AG08396 (cell line): ENCODE data around the gene ZNF385C.
A peak's percentile ranks its signal among the peaks of the same experiment; 100 is the strongest.

ENCODE experiments used
- DNase-seq: peaks from one replicate; pipeline ENCODE4 v3.0.0; 2012; ENCODE audit warnings: low spot score, mixed read lengths

Gene ZNF385C

GRCh38 chr17:42107597-42108576, 9.6 kb upstream of the ZNF385C start:
- DNase-seq = peak; percentile 70

GRCh38 chr17:42107124-42107523, 8.9 kb upstream of the ZNF385C start:
- no peak for DNase-seq

- no peak for DNase-seq
These were observed 7.7 kb upstream of the ZNF385C start for GRCh38 chr17:42106009-42106408.

DNA sequence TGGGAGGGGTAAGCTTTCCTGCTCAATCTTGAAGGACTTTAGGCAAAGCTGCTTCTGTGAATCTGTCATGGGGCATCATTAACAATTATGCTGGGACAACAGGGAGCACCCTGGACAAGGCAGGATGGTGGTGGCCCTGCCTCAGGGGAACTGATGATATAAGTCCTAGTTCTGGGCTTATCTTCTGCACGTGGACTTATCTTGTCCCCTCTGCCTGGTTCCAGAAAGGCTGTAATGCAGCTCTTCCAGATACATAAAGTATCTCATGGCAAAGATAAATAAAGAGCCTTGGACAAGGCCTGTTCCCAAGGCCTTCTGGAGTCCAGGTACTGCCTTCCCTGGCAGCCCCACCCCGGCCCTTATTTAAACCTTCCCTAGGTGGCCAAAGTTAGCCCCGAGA, 6.0 kb upstream of the ZNF385C start:
- DNase-seq = no peak

- DNase-seq = no peak
These were observed 5.1 kb upstream of the ZNF385C start for GRCh38 chr17:42103221-42103954.

DNA sequence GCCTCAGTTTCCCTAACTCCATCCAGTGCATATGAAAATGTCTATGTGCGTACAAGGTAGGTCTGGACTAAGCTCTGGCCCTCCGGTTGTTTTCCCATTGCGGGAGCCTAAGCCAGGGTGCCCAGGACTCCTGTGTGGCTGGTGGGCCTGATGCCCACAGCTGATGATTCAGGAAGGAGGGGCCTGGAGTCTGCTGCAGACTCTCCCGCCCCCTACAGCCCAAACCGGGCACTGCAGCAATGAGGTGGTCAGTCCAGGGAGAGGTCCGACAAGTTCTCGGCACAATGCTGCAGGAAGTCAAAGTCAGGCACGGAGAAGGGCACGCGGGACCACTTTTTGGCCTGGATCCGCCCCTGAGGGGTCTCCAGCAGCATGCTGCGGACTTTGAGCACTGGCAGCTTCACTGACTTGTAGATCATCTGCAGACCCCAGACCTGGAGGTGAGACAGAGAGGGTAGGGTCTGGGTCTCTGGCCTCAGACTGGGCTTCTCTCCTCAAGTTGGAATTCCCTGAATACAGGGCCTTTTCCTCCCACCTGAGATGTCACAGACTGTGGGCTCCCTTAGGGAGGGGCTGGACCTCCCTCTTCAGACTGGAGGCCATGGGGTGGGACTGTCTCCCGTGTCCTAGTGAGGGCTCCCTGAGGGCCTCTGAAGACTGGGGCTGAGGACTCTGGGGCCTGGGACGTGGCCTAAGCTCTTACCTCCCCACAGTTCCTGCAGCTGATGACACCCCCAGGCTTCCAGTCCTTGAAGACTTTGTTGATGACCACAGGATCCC, 3.4 kb upstream of the ZNF385C start:
- peak; percentile 90 for DNase-seq

- no peak for DNase-seq
These were observed 592 bp upstream of the ZNF385C start for GRCh38 chr17:42098730-42099399.

GRCh38 chr17:42096360-42097111, 1.7 kb downstream of the ZNF385C start:
- no peak for DNase-seq

DNA sequence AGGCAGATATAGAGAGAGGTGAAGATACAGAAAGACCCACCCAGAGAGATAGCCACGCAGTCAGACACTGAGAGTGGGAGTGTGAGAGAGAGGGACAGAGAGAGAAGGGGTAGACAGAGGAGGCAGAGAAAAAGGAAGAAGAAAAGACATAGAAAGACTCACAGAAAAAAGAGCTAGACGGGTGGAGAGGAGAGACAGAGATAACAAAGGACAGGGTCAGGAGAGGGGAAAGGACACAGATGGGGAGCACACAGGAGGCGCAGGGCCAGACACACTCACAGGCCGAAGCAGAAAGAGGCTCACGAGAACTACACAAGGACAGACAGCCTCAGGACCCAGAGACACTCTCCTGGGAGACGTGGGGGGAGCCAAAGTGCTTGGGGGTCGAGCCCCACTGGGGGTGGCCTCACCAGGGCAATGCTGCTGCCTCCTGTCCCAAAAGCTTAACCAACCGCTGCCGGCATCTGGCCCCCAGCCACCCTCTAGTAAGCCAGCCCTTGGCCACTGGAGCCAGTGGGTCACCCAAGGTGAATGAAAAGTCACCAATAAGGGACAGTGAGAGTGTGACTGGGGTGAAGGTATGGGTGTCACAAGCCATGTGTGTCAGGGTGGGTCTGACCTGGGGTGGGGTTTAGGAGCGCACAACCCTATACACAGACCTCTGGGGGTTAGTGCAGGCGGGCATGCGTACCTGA, 3.8 kb downstream of the ZNF385C start:
- no peak for DNase-seq

GRCh38 chr17:42092939-42093338, 5.3 kb downstream of the ZNF385C start:
- DNase-seq = no peak

DNA sequence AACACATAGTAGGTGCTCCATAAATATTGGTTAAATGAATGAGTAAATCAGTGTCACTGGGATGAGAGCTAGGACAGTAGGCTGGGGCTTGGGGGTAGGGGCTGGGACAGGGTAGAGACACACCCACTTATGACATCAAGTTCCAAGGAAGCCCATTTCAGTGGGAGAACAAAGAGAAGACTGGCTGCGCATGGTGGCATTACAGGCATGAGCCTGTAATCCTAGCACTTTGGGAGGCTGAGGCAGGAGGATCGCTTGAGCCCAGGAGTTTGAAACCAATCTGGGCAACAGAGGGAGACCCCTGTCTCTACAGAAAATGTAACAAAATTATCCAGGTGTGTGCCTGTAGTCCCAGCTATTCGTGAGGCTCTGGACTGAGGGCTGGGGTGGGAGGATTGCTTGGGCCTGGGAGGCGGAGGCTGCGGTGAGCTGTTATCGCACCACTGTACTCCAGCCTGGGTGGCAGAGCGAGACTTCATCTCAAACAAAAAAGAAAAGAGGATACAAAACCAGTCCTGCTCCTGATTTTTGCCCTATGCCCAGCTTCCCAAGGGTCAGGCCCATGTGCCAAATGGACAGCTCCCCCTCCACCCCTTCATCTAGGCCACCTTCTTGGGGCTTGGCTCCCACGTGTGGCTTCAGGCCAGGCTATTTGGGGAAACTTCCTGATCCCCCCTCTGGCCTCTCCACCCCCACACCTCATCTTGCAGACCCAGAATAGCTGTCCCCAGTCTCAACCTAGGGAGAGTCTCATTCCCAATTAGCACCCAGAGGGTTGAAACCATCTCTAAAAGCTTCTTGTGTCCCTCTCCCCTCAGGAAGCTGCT, 7.1 kb downstream of the ZNF385C start:
- no peak for DNase-seq

DNA sequence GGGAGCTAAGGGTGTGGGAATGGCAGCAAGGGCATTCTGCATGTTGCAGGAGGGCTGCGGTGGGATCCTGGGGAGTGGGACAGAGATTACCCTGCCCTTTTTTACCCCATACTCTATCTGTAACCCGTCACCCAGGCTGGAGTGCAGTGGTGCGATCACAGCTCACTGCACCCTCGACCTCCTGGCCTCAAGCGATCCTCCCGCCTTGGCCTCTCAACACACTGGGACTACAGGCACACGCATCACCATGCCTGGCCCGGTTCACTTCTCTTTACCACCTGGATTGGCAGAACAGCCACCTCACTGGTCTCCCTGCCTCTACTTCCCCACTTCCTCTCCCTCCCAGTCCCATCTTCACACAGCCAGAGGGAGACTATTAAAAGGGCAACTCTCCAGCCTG, 9.5 kb downstream of the ZNF385C start:
- DNase-seq = no peak

- DNase-seq = no peak
These were observed 10.3 kb downstream of the ZNF385C start for GRCh38 chr17:42087736-42088705.

DNA sequence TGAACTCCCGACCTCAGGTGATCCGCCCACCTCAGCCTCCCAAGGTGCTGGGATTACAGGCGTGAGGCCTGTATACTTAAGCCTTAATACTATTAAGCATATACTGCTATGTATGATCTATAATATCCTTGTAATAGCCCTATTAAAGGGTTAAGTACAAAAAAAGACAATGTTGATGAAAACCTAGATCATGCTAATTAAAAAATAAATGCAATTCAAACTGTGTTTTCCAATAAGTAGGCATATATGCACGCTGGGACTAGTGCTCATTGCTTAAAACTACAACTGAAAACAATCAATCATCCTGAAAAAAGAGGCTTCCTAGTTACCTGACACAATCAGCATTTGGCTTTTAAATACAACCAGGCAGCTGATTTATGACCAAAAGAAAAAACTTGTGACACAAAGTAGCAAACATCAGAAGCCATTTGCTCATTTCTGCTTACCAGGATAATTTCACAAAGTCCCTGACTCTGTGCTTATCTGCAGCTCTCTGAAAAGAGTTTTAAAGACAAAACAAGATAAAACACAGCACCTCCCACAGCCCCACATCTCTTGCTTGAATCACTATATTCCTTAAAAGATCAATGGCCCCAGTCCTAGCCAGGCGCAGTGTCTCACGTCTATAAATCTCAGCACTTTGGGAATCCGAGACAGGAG, 11.1 kb downstream of the ZNF385C start:
- no peak for DNase-seq

DNA sequence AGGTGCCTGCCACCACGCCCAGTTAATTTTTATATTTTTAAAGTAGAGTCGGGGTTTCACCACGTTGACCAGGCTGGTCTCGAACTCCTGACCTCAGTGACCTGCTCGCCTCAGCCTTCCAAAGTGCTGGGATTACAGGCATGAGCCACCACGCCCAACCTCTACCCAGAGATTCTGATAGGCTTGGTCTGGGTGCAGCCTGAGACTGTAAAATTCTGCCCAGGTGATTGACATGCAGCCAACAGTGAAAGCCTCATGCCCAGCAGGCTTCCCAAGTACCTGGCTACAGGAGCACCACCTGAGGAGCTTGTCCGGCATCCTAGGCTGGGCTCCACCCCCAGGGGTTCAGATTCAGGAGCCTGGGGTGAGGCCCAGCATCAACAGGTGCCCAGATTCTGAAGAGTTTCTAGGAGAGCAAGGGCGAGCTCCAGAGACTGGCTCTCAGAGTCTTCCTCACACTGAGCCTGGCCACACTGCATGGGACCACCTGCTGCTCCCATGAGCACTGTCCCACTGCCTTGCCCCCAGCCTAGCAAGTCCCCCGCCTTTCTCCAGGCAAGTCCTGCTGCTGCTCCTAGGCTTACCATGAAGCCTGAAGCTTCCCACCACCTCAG, 16.6 kb downstream of the ZNF385C start:
- DNase-seq = no peak

DNA sequence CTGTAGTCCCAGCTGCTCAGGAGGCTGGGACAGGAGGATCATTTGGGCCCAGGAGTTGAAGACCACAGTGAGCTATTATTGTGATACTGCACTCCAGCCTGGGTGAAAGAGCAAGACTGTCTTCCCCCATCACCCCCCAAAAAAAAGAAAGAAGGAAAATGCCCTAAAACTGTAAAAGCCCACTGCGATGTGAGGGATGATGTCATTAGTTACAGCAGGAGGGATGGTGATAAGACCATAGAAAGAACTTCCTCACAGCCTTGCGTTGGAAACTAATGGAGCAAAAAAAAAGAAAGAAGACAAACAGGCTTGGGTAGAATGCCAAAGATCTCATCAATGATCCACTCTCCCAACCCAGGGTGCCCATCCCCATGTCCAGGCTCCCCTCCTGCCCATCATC, 18.7 kb downstream of the ZNF385C start:
- no peak for DNase-seq

- DNase-seq = no peak
These were observed 19.8 kb downstream of the ZNF385C start for GRCh38 chr17:42078396-42079043.
